Subcutaneous abdominal adipose tissue (tissue), 5 donors: ENCODE data around the gene JDP2.

ENCODE experiments used
- H3K27ac ChIP-seq: one replicate; pipeline ENCODE4 v1.7.0; 2013; ENCODE audit warnings: low read depth, mild to moderate bottlenecking, inconsistent platforms, low read length, moderate library complexity
- H3K27me3 ChIP-seq, 5 donors: one replicate each; pipeline ENCODE4 v1.7.0; 2013; ENCODE audit warnings: low read length in 5 of 5, inconsistent platforms in 1 of 5; ENCODE audit not compliant: control insufficient read depth in 5 of 5, insufficient read depth in 4 of 5
- H3K36me3 ChIP-seq, 5 donors: one replicate each; pipeline ENCODE4 v1.7.0; 2013; ENCODE audit warnings: low read length in 5 of 5; ENCODE audit not compliant: control insufficient read depth in 5 of 5, insufficient read depth in 5 of 5
- H3K4me1 ChIP-seq, 5 donors: one replicate each; pipeline ENCODE4 v1.7.0; 2013; ENCODE audit warnings: low read length in 5 of 5, mild to moderate bottlenecking in 3 of 5, moderate library complexity in 1 of 5; ENCODE audit not compliant: control insufficient read depth in 5 of 5, insufficient read depth in 5 of 5
- H3K4me3 ChIP-seq, 5 donors: one replicate each; pipeline ENCODE4 v1.7.0; 2013; ENCODE audit warnings: low read length in 5 of 5, low read depth in 1 of 5
- H3K9ac ChIP-seq, 5 donors: one replicate each; pipeline ENCODE4 v1.7.0; 2013; ENCODE audit warnings: low read length in 5 of 5, mild to moderate bottlenecking in 4 of 5, moderate library complexity in 3 of 5
- H3K9me3 ChIP-seq, 5 donors: one replicate each; pipeline ENCODE4 v1.7.0; 2013; ENCODE audit warnings: low read length in 5 of 5; ENCODE audit not compliant: control insufficient read depth in 5 of 5
- donor health status: healthy.
- donor health status: healthy.
- donor health status: healthy.
- donor health status: healthy.
- donor health status: healthy.

JDP2 gene

GRCh38 chr14:75406856-75407255 is 21.0 kb upstream of the JDP2 start:
- H3K9me3 ChIP-seq, result no peaks in the 10 kb centered on the region
- H3K9ac ChIP-seq, result no peak overlapping the region
- peaks cover 0 to 12% (median 11%) of the 10 kb centered on the region in 5 donors for H3K4me1 ChIP-seq
- no peaks in the 10 kb centered on the region for H3K27me3 ChIP-seq
- no peak overlapping the region for H3K4me3 ChIP-seq
- no peak overlapping the region for H3K27ac ChIP-seq
- no peaks in the 10 kb centered on the region for H3K36me3 ChIP-seq

- Histone ChIP-seq H3K9ac (no peak overlapping the region), H3K9me3 (peaks cover 0 to 3% (median 0%) of the 10 kb centered on the region in 5 donors), H3K27ac (no peak overlapping the region), H3K4me3 (no peak overlapping the region), H3K27me3 (no peaks in the 10 kb centered on the region), H3K36me3 (no peaks in the 10 kb centered on the region), H3K4me1 (peaks cover 0 to 12% (median 8%) of the 10 kb centered on the region in 5 donors)
Measured at GRCh38 chr14:75409316-75410205, 18.3 kb upstream of the JDP2 start.

GRCh38 chr14:75411214-75411540 is 16.6 kb upstream of the JDP2 start:
- Histone ChIP-seq H3K27ac (no peak overlapping the region), H3K27me3 (no peaks in the 10 kb centered on the region), H3K4me3 (no peak overlapping the region), H3K9me3 (peaks cover 0 to 3% (median 0%) of the 10 kb centered on the region in 5 donors), H3K9ac (no peak overlapping the region), H3K4me1 (peaks cover 0 to 12% (median 8%) of the 10 kb centered on the region in 5 donors), H3K36me3 (no peaks in the 10 kb centered on the region)

GRCh38 chr14:75413013-75413412 is 14.8 kb upstream of the JDP2 start:
- Histone ChIP-seq H3K27ac (no peak overlapping the region), H3K27me3 (no peaks in the 10 kb centered on the region), H3K4me1 (peaks cover 0 to 12% (median 8%) of the 10 kb centered on the region in 5 donors)

GRCh38 chr14:75417674-75418073 is 10.1 kb upstream of the JDP2 start:
- H3K9me3 ChIP-seq, result peaks cover 0 to 3% (median 0%) of the 10 kb centered on the region in 5 donors
- no peaks in the 10 kb centered on the region for H3K27me3 ChIP-seq
- H3K4me3 ChIP-seq, result no peak overlapping the region
- peaks cover 0 to 8% (median 3%) of the 10 kb centered on the region in 5 donors for H3K4me1 ChIP-seq
- H3K9ac ChIP-seq, result no peak overlapping the region
- H3K36me3 ChIP-seq, result no peaks in the 10 kb centered on the region
- no peak overlapping the region for H3K27ac ChIP-seq

More at GRCh38 chr14:75413013-75413412, 14.8 kb upstream of the JDP2 start:
- no peak overlapping the region for H3K4me3 ChIP-seq
- peaks cover 0 to 3% (median 0%) of the 10 kb centered on the region in 5 donors for H3K9me3 ChIP-seq
- no peaks in the 10 kb centered on the region for H3K36me3 ChIP-seq
- H3K9ac ChIP-seq, result no peak overlapping the region

- H3K9me3 ChIP-seq, result peaks cover 0 to 2% (median 0%) of the 10 kb centered on the region in 5 donors
- H3K36me3 ChIP-seq, result no peaks in the 10 kb centered on the region
- H3K27me3 ChIP-seq, result no peaks in the 10 kb centered on the region
- no peak overlapping the region for H3K4me3 ChIP-seq
- H3K9ac ChIP-seq, result no peak overlapping the region
- H3K4me1 ChIP-seq, result peaks cover 0 to 7% (median 3%) of the 10 kb centered on the region in 5 donors
- H3K27ac ChIP-seq, result no peak overlapping the region
Measured at GRCh38 chr14:75418850-75419768, 8.7 kb upstream of the JDP2 start.

GRCh38 chr14:75422169-75422568 is 5.7 kb upstream of the JDP2 start:
- Histone ChIP-seq H3K4me1 (peaks cover 0 to 17% (median 9%) of the 10 kb centered on the region in 5 donors), H3K27ac (no peak overlapping the region), H3K27me3 (no peaks in the 10 kb centered on the region), H3K36me3 (no peaks in the 10 kb centered on the region), H3K4me3 (no peak overlapping the region), H3K9me3 (peaks cover 0 to 4% (median 0%) of the 10 kb centered on the region in 5 donors), H3K9ac (no peak overlapping the region)

GRCh38 chr14:75424496-75424895 is 3.3 kb upstream of the JDP2 start:
- Histone ChIP-seq H3K9me3 (peaks cover 0 to 4% (median 0%) of the 10 kb centered on the region in 5 donors), H3K9ac (no peak overlapping the region), H3K4me1 (peaks cover 5 to 27% (median 19%) of the 10 kb centered on the region in 5 donors), H3K4me3 (no peak overlapping the region), H3K27ac (no peak overlapping the region), H3K27me3 (no peaks in the 10 kb centered on the region), H3K36me3 (no peaks in the 10 kb centered on the region)

GRCh38 chr14:75425446-75425845 is 2.4 kb upstream of the JDP2 start:
- peaks cover 11 to 37% (median 28%) of the 10 kb centered on the region in 5 donors for H3K4me1 ChIP-seq
- peaks cover 0 to 4% (median 0%) of the 10 kb centered on the region in 5 donors for H3K9me3 ChIP-seq
- H3K9ac ChIP-seq, result no peak overlapping the region
- H3K27me3 ChIP-seq, result no peaks in the 10 kb centered on the region
- no peak overlapping the region for H3K27ac ChIP-seq
- no peaks in the 10 kb centered on the region for H3K36me3 ChIP-seq
- no peak overlapping the region for H3K4me3 ChIP-seq
